ENCODE results near the gene LRCH2. TPM values are rescaled to one million over a fixed set of nuclear protein-coding genes. Genes with fewer than 3 reads are reported as not detected.

Gene LRCH2
- total RNA-seq, 1 experiment from 2014 or later, result not detected

DNA sequence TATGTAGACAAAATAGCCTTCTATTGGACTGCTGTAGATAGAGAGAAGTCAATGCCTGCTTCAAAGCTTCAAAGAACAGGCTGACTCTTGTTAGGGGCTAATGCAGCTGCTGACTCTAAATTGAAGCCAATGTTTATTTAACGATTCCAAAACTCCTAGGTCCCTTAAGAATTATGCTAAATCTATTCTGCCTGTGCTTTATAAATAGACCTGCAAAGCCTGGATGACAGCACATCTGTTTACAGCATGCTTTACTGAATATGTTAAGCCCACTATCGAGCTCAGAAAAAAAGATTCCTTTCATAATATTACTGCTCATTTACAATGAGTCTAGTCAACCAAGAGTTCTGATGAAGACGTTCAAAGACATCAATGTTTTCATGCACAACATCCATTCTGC, 99.5 kb downstream of the LRCH2 start:
- no peaks in the 10 kb centered on the region for H3K79me2 ChIP-seq (ENCODE audit: low read depth)
- BruUV-seq (replicated peaks), result no TSS peak
- no peaks in the 10 kb centered on the region for H3K27me3 ChIP-seq (ENCODE audit: insufficient read depth, low read depth)
- TF ChIP-seq CTCF (conservative IDR thresholded peaks at IDR 0.05) (no peak), EZH2 (IDR thresholded peaks at IDR 0.05; ENCODE audit: low read depth) (no peak)
- no peak overlapping the region for H2AFZ ChIP-seq
- no peaks in the 10 kb centered on the region for H3F3A ChIP-seq (ENCODE audit: insufficient read depth, low read depth)
- H3K27ac ChIP-seq, result no peak overlapping the region
- no peaks in the 10 kb centered on the region for H3K9me2 ChIP-seq (ENCODE audit: insufficient read depth)
- no peak overlapping the region for H3K4me2 ChIP-seq
- H3K9me3 ChIP-seq (ENCODE audit: insufficient read depth, low read depth), result no peaks in the 10 kb centered on the region
- intact Hi-C loops (cut with micrococcal nuclease; ENCODE audit: unreplicated experiment), result no loop called here
- H4K20me1 ChIP-seq (ENCODE audit: insufficient read depth), result no peaks in the 10 kb centered on the region
- no peak overlapping the region for H3K4me3 ChIP-seq
- no peak for DNase-seq
- H3K36me3 ChIP-seq (ENCODE audit: low read depth), result no peaks in the 10 kb centered on the region
- ChIA-PET CTCF (no interaction called here), POLR2A (ENCODE audit: unreplicated experiment) (interaction anchor here (0.6 kb wide), 1 partner anchor 25 kb away, joined by 3 read pairs; no protein-coding TSS in a partner anchor)
- no peaks in the 10 kb centered on the region for H3K4me1 ChIP-seq (replicated peaks; ENCODE audit: insufficient read depth)

- POLR2A ChIA-PET (ENCODE audit: unreplicated experiment), result no interaction called here
- BruUV-seq (replicated peaks), result no TSS peak
- Histone ChIP-seq H3K4me3 (no peak overlapping the region), H3K9me3 (ENCODE audit: insufficient read depth, low read depth) (no peaks in the 10 kb centered on the region), H3F3A (ENCODE audit: insufficient read depth, low read depth) (no peaks in the 10 kb centered on the region), H3K27me3 (ENCODE audit: insufficient read depth, low read depth) (no peaks in the 10 kb centered on the region), H3K79me2 (ENCODE audit: low read depth) (no peaks in the 10 kb centered on the region), H4K20me1 (ENCODE audit: insufficient read depth) (no peaks in the 10 kb centered on the region), H3K4me2 (no peak overlapping the region), H2AFZ (no peak overlapping the region), H3K27ac (no peak overlapping the region), H3K4me1 (replicated peaks; ENCODE audit: insufficient read depth) (no peaks in the 10 kb centered on the region), H3K36me3 (ENCODE audit: low read depth) (no peaks in the 10 kb centered on the region), H3K9me2 (ENCODE audit: insufficient read depth) (no peaks in the 10 kb centered on the region)
- TF ChIP-seq CTCF (conservative IDR thresholded peaks at IDR 0.05) (no peak), EZH2 (IDR thresholded peaks at IDR 0.05; ENCODE audit: low read depth) (no peak)
- DNase-seq, result no peak
- CTCF ChIA-PET, result no interaction called here
- intact Hi-C loops (cut with micrococcal nuclease; ENCODE audit: unreplicated experiment), result no loop called here
These were observed 121.5 kb downstream of the LRCH2 start for GRCh38 chrX:115112411-115112810.

- Histone ChIP-seq H3K9me2 (ENCODE audit: insufficient read depth) (no peaks in the 10 kb centered on the region), H3K9me3 (ENCODE audit: insufficient read depth, low read depth) (no peaks in the 10 kb centered on the region; the same call in 1 of the 2 replicates), H4K20me1 (ENCODE audit: insufficient read depth) (no peaks in the 10 kb centered on the region), H3K27ac (no peak overlapping the region), H2AFZ (no peak overlapping the region), H3K4me2 (no peak overlapping the region), H3K27me3 (ENCODE audit: insufficient read depth, low read depth) (no peaks in the 10 kb centered on the region), H3K79me2 (ENCODE audit: low read depth) (no peaks in the 10 kb centered on the region), H3F3A (ENCODE audit: insufficient read depth, low read depth) (no peaks in the 10 kb centered on the region), H3K4me3 (no peak overlapping the region), H3K4me1 (replicated peaks; ENCODE audit: insufficient read depth) (no peaks in the 10 kb centered on the region), H3K36me3 (ENCODE audit: low read depth) (no peaks in the 10 kb centered on the region)
- DNase-seq, result no peak
- intact Hi-C loops (cut with micrococcal nuclease; ENCODE audit: unreplicated experiment), result no loop called here
- BruUV-seq (replicated peaks), result no TSS peak
- no peak for TF ChIP-seq EZH2 (IDR thresholded peaks at IDR 0.05; ENCODE audit: low read depth)
- TF ChIP-seq CTCF (conservative IDR thresholded peaks at IDR 0.05), result no peak
- POLR2A ChIA-PET (ENCODE audit: unreplicated experiment), result no interaction called here
- CTCF ChIA-PET, result no interaction called here
These were observed 135.0 kb downstream of the LRCH2 start for GRCh38 chrX:115098897-115099296.
